Measurements from ENCODE around the gene EDEM1. TPM values are rescaled to one million over a fixed set of nuclear protein-coding genes. Genes with fewer than 3 reads are reported as not detected.
"Not testable (repeated sequence)": the region's sequence is repeated elsewhere in the genome, so short reads cannot be mapped to it uniquely, and the experiment has no call there.

The EDEM1 gene
- polyA plus RNA-seq, 1 experiment = 42.5 TPM

- no peak for TF ChIP-seq CTCF (IDR thresholded peaks at IDR 0.05; ENCODE audit: low read depth, low read length)
- CTCF ChIA-PET = no interaction called here
- Histone ChIP-seq H3K27ac (ENCODE audit: low read depth, low read length) (no peak overlapping the region), H3K9me3 (ENCODE audit: control insufficient read depth, insufficient read depth, low read length) (peaks cover 5% of the 10 kb centered on the region; the same call in 1 of the 2 replicates), H3K4me3 (ENCODE audit: low read depth, low read length) (no peak overlapping the region), H3K27me3 (ENCODE audit: control insufficient read depth, insufficient read depth, low read length) (no peaks in the 10 kb centered on the region)
- POLR2A ChIA-PET = no interaction called here
- no peak for DNase-seq (ENCODE audit: low read depth, low spot score)
Observed at GRCh38 chr3:5141760-5142159, 45.7 kb upstream of the EDEM1 start.

GRCh38 chr3:5143464-5143863, 44.0 kb upstream of the EDEM1 start:
- H3K27me3 ChIP-seq (ENCODE audit: control insufficient read depth, insufficient read depth, low read length) = no peaks in the 10 kb centered on the region
- peaks cover 5% of the 10 kb centered on the region; the same call in 1 of the 2 replicates for H3K9me3 ChIP-seq (ENCODE audit: control insufficient read depth, insufficient read depth, low read length)
- CTCF ChIA-PET = interaction anchor here (0.6 kb wide), 1 partner anchor 36 kb away, joined by 7 read pairs; no protein-coding TSS in a partner anchor
- DNase-seq (ENCODE audit: low read depth, low spot score) = no peak
- no peak overlapping the region for H3K27ac ChIP-seq (ENCODE audit: low read depth, low read length)
- TF ChIP-seq CTCF (IDR thresholded peaks at IDR 0.05; ENCODE audit: low read depth, low read length) = no peak
- POLR2A ChIA-PET = no interaction called here
- no peak overlapping the region for H3K4me3 ChIP-seq (ENCODE audit: low read depth, low read length)

- no peaks in the 10 kb centered on the region for H3K27me3 ChIP-seq (ENCODE audit: control insufficient read depth, insufficient read depth, low read length)
Observed at GRCh38 chr3:5144316-5144994, 43.1 kb upstream of the EDEM1 start.

GRCh38 chr3:5145120-5145519, 42.4 kb upstream of the EDEM1 start:
- no peak for DNase-seq (ENCODE audit: low read depth, low spot score)
- H3K27me3 ChIP-seq (ENCODE audit: control insufficient read depth, insufficient read depth, low read length) = no peaks in the 10 kb centered on the region
- peaks cover 5% of the 10 kb centered on the region; the same call in 1 of the 2 replicates for H3K9me3 ChIP-seq (ENCODE audit: control insufficient read depth, insufficient read depth, low read length)
- no peak overlapping the region for H3K27ac ChIP-seq (ENCODE audit: low read depth, low read length)
- CTCF ChIA-PET = no interaction called here
- TF ChIP-seq CTCF (IDR thresholded peaks at IDR 0.05; ENCODE audit: low read depth, low read length) = no peak
- POLR2A ChIA-PET = no interaction called here
- no peak overlapping the region for H3K4me3 ChIP-seq (ENCODE audit: low read depth, low read length)

More at GRCh38 chr3:5144316-5144994, 43.1 kb upstream of the EDEM1 start:
- Histone ChIP-seq H3K9me3 (ENCODE audit: control insufficient read depth, insufficient read depth, low read length) (peaks cover 5% of the 10 kb centered on the region; the same call in 1 of the 2 replicates), H3K4me3 (ENCODE audit: low read depth, low read length) (no peak overlapping the region), H3K27ac (ENCODE audit: low read depth, low read length) (no peak overlapping the region)
- no peak for DNase-seq (ENCODE audit: low read depth, low spot score)
- no peak for TF ChIP-seq CTCF (IDR thresholded peaks at IDR 0.05; ENCODE audit: low read depth, low read length)
- ChIA-PET CTCF (no interaction called here), POLR2A (no interaction called here)

GRCh38 chr3:5147152-5147551, 40.4 kb upstream of the EDEM1 start:
- CTCF ChIA-PET = interaction anchor here (0.6 kb wide), 1 partner anchor 16 kb away, joined by 3 read pairs; no protein-coding TSS in a partner anchor
- POLR2A ChIA-PET; H3K4me3 ChIP-seq (ENCODE audit: low read depth, low read length); H3K9me3 ChIP-seq (ENCODE audit: control insufficient read depth, insufficient read depth, low read length); DNase-seq (ENCODE audit: low read depth, low spot score); H3K27ac ChIP-seq (ENCODE audit: low read depth, low read length); H3K27me3 ChIP-seq (ENCODE audit: control insufficient read depth, insufficient read depth, low read length): not testable (repeated sequence)

Measured in AG04450 (cell line).